ENCODE results near the gene RFTN2.
A peak's percentile ranks its signal among the peaks of the same experiment; 100 is the strongest.

DNA sequence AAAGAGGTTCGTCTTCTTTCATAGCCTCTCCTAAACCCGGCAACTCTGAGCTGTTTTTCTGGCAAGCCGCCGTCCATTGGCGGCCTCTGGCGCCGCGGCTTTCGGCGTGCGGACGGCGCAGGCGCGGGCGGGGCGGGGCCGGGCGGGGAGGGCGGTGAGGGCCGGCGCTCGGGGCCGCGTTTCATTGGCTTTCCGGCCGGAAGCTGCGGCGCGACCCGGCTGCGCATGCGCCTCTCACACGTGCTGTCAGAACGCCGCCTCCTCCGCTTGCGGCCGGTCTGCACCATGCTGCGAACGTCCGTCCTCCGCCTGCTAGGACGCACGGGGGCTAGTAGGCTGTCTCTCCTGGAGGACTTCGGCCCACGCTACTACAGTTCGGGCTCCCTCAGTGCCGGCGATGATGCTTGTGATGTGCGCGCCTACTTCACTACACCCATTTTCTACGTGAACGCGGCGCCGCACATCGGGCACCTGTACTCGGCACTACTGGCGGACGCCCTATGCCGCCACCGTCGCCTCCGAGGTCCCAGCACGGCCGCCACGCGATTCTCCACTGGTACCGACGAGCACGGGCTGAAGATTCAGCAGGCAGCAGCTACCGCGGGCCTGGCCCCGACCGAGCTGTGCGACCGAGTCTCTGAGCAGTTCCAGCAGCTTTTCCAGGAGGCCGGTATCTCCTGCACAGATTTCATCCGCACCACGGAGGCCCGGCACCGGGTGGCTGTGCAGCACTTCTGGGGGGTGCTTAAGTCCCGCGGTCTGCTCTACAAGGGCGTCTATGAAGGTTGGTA, 29.9 kb upstream of the RFTN2 start, which contains the start of gene MARS2:
- TF ChIP-seq, protein P1, sequence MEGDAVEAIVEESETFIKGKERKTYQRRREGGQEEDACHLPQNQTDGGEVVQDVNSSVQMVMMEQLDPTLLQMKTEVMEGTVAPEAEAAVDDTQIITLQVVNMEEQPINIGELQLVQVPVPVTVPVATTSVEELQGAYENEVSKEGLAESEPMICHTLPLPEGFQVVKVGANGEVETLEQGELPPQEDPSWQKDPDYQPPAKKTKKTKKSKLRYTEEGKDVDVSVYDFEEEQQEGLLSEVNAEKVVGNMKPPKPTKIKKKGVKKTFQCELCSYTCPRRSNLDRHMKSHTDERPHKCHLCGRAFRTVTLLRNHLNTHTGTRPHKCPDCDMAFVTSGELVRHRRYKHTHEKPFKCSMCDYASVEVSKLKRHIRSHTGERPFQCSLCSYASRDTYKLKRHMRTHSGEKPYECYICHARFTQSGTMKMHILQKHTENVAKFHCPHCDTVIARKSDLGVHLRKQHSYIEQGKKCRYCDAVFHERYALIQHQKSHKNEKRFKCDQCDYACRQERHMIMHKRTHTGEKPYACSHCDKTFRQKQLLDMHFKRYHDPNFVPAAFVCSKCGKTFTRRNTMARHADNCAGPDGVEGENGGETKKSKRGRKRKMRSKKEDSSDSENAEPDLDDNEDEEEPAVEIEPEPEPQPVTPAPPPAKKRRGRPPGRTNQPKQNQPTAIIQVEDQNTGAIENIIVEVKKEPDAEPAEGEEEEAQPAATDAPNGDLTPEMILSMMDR (IDR thresholded peaks at IDR 0.05), result no peak
- peak in 1 of 2 donors; percentile 75 for TF ChIP-seq POLR2A (IDR thresholded peaks at IDR 0.05)
